OCI-LY3 (cell line): Measurements from ENCODE around the gene SEMA5A.

Experiments
- CTCF ChIP-seq: fragments of 200-600, 300-600 bp; sonication (generic); IDR thresholded peaks from 2 replicates; pipeline ENCODE4 v1.5.1; 2014; ENCODE audit warnings: antibody characterized with exemption, low read length, low read depth
- EZH2phosphoT487 ChIP-seq: fragments of 200-600 bp; shearing (Covaris generic); IDR thresholded peaks from 2 replicates; pipeline ENCODE4 v1.6.1; 2018; ENCODE audit warnings: antibody characterized with exemption, mixed run types, low read depth

DNA sequence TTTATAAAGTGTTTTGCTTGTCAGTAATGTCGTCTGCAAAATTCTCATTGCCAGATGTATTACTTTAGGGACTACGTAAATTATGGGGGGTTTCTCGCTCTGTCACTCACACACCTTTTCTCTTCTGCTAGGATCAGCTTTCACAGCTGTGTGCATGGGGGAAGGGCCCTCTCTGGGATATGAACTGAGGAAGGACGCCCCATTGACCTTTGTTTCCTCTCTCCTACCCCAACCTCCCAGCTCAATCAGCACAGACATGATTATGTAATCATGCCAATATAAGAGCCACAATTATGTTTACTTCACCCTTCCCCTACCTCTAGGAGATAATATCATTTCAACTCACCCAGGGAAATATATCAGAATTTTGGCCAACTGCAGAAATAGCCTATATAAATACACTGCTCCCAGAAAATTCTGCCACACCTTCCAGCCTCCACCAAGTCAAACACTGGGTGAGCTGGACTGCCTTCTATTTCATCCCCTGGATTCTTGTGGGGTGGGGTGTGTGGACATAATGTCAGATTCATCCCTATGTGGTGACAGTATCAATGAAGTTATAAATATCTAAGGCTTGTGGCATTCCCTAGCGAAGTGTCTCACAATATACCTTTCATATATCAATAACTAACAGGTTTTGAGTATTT, 12.6 kb upstream of the SEMA5A start:
- TF ChIP-seq CTCF = no peak
- no peak for TF ChIP-seq EZH2phosphoT487
